Heart right ventricle (tissue), 16 donors: ENCODE results near the gene MOB3C. TPM values are rescaled to one million over a fixed set of nuclear protein-coding genes. Genes with fewer than 3 reads are reported as not detected.

Experiments used
- ATAC-seq, 8 donors: fragments of 200-7000 bp; cut with Tn5 transposase; one replicate each; pipeline ENCODE4 v1.9.1; 2020; ENCODE audit warnings: mild to moderate bottlenecking in 8 of 8, moderate library complexity in 8 of 8, moderate number of reproducible peaks in 1 of 8
- DNase-seq, 2 donors: peaks; one replicate each; pipeline ENCODE4 v3.0.0-alpha.2; 2020
- H3K27ac ChIP-seq, 10 donors: fragments of 200-600 bp; sonication (generic) in 2 of 10; one replicate each; pipeline versions ENCODE4 v1.5.0 to v1.8.0; 2020 to 2022; ENCODE audit warnings: mild to moderate bottlenecking in 3 of 10
- H3K27me3 ChIP-seq, 7 donors: fragments of 200-600 bp; one replicate each; pipeline ENCODE4 v1.8.0; 2021 to 2022; ENCODE audit warnings: mild to moderate bottlenecking in 2 of 7
- H3K36me3 ChIP-seq, 9 donors: fragments of 200-600 bp; sonication (generic) in 1 of 9; one replicate each; pipeline versions ENCODE4 v1.5.0 to v1.8.0; 2020 to 2022; ENCODE audit warnings: mild to moderate bottlenecking in 2 of 9
- H3K4me1 ChIP-seq, 9 donors: fragments of 200-600 bp; sonication (generic) in 1 of 9; one replicate each; pipeline versions ENCODE4 v1.5.0 to v1.8.0; 2020 to 2022; ENCODE audit warnings: mild to moderate bottlenecking in 4 of 9
- H3K4me3 ChIP-seq, 10 donors: fragments of 200-600 bp; sonication (generic) in 2 of 10; one replicate each; pipeline versions ENCODE4 v1.5.0 to v1.8.0; 2020 to 2022; ENCODE audit warnings: mild to moderate bottlenecking in 7 of 10, moderate library complexity in 2 of 10
- H3K9me3 ChIP-seq, 11 donors: fragments of 200-600 bp in 10 of 11; sonication (generic) in 2 of 11; one replicate each; pipeline versions ENCODE4 v1.5.0 to v1.8.0; 2013 to 2022; ENCODE audit warnings: mild to moderate bottlenecking in 2 of 11, control low read depth in 1 of 11, moderate library complexity in 1 of 11
- WGBS, 2 donors: extraction: QIAGEN DNeasy Blood & Tissue Kit; methylation state at CpG; one replicate each; pipeline ENCODE4 v1.1.7; 2013; ENCODE audit warnings: inconsistent platforms in 1 of 2; 5-methylcytosine and 5-hydroxymethylcytosine counted together
- intact Hi-C, 10 donors: fragments of 100-400 bp; cut with DNase I; formaldehyde crosslinking; loops; one replicate each; pipeline versions ENCODE4 v1.11.1 to v1.14.2; 2022
- polyA plus RNA-seq, 2 donors: library from polyadenylated mRNA; stranded (reverse); fragments of 200-250 nt; gene quantifications; one replicate each; pipeline ENCODE4 v1.2.3, GENCODE V29; 2013
- total RNA-seq, 10 donors: library from RNA; stranded (reverse); fragmentation: NEBNext Ultra II Directional in 3 of 10; extraction: Animal tissue kit (Norgen Biotek cat#: 25700) in 3 of 10; gene quantifications; one replicate each; pipeline versions ENCODE4 v1.2.1 to v1.2.4, GENCODE V29; 2021 to 2023
- TF ChIP-seq, protein P1 (sequence below), 9 donors: fragments of 200-600 bp; sonication (generic) in 2 of 9; IDR thresholded peaks; one replicate each; pipeline versions ENCODE4 v1.5.0 to v1.8.0; 2021 to 2022; ENCODE audit warnings: antibody characterized with exemption in 9 of 9, mild to moderate bottlenecking in 5 of 9, moderate library complexity in 1 of 9
- donor health status: Arrhythmogenic right ventricular cardiomyopathy.
- donor health status: ischemic (EF 13 %, LVEDD 7.1; RV severe dilation, severe dysfunction).
- donor health status: healthy with polysubstance abuse.
- donor health status: DM: no; HTN: yes; CAD: no.
- donor health status: DM: no; HTN: no; CAD: no.
- donor health status: ischemic (EF 25% LVEDD 6.9; RV normal size, moderate dysfunction).
- donor health status: ischemic (EF 25% LVEDD 5.7; RV mildly dilated, moderate dysfunction).
- donor health status: healthy.
- donor health status: DM: yes; HTN: yes; CAD: no.
- donor health status: Ischemic cardiomyopathy.
- donor health status: ischemic (EF 35%, LVEDD 5.7; RV mildly dilated, moderate dysfunction).
- donor health status: nonischemic (EF 11% LVEDD 7.7; RV severe dilation, severe dysfunction).
- donor health status: DM: yes; HTN: yes; CAD: no.
- donor health status: PGD.
- donor health status: ischemic (EF 29% LVEDD 5.4; RV normal size, mild dysfunction).
- donor health status: nonischemic (EF 23%, LVEDD 6.1; RV moderate dilation, normal function).

The MOB3C gene
- total and polyA plus RNA-seq, 12 donors: 7.9 to 16.9 (median 10.8) TPM

DNA sequence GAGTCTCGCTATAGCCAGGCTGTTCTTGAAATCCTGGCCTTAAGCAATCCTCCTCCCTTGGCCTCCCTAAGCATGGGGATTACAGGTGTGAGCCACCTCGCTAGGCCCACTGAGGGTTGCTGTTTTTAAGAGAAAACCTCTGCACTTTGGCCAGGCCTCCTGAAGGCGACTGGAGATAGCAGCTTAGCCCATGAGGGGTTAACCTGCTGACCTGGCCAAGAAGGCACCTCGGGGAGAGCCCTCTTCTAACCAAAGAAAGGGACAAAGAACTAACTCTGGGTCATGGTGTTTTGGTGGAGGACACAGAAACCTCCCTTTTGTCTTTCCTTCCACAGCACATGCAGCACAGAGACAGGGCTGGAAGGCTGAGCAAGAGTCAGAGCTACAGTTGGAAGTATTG lies 47.5 kb downstream of the MOB3C start:
- Histone ChIP-seq H3K27me3 (no peaks in the 10 kb centered on the region), H3K9me3 (no peaks in the 10 kb centered on the region), H3K27ac (no peak overlapping the region), H3K4me3 (no peak overlapping the region), H3K4me1 (peaks cover 0 to 20% (median 5%) of the 10 kb centered on the region in 9 donors), H3K36me3 (peaks cover 0 to 100% (median 37%) of the 10 kb centered on the region in 9 donors)
- DNase-seq (no peak), ATAC-seq (no peak)
- WGBS, 2 donors: 82 to 85% methylated on average over 4 of the region's 4 CpGs
- intact Hi-C loops: no loop called here
- TF ChIP-seq, protein P1, sequence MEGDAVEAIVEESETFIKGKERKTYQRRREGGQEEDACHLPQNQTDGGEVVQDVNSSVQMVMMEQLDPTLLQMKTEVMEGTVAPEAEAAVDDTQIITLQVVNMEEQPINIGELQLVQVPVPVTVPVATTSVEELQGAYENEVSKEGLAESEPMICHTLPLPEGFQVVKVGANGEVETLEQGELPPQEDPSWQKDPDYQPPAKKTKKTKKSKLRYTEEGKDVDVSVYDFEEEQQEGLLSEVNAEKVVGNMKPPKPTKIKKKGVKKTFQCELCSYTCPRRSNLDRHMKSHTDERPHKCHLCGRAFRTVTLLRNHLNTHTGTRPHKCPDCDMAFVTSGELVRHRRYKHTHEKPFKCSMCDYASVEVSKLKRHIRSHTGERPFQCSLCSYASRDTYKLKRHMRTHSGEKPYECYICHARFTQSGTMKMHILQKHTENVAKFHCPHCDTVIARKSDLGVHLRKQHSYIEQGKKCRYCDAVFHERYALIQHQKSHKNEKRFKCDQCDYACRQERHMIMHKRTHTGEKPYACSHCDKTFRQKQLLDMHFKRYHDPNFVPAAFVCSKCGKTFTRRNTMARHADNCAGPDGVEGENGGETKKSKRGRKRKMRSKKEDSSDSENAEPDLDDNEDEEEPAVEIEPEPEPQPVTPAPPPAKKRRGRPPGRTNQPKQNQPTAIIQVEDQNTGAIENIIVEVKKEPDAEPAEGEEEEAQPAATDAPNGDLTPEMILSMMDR (IDR thresholded peaks at IDR 0.05): no peak

DNA sequence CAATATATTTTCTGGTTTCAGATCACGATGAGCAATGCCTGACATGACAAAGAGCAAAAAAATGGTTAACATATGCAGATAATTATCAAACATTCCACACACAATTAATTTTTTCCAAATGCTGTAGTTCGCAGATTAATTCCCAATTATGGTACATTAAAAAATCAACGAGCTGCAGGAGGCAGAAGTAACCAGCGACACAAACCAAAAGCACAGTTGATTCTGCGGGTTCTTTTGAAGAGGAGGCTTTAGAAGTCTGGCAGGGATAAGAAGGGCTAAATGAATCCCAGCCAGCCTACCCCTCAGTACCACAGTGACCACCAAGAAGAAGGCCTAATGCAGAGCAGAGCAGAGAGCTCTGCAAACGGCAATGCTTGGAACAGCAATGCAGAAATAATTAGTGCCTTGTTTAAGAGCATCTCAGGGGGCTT lies 48.1 kb downstream of the MOB3C start:
- Histone ChIP-seq H3K4me3 (no peak overlapping the region), H3K9me3 (no peaks in the 10 kb centered on the region), H3K27ac (no peak overlapping the region), H3K4me1 (peaks cover 0 to 15% (median 5%) of the 10 kb centered on the region in 9 donors), H3K27me3 (no peaks in the 10 kb centered on the region), H3K36me3 (peaks cover 0 to 100% (median 37%) of the 10 kb centered on the region in 9 donors)
- intact Hi-C loops: no loop called here
- 92 to 94% methylated on average over 6 of the region's 6 CpGs for WGBS, 2 donors
- no peak for DNase-seq
- TF ChIP-seq, protein P1 (IDR thresholded peaks at IDR 0.05): no peak
- no peak for ATAC-seq

DNA sequence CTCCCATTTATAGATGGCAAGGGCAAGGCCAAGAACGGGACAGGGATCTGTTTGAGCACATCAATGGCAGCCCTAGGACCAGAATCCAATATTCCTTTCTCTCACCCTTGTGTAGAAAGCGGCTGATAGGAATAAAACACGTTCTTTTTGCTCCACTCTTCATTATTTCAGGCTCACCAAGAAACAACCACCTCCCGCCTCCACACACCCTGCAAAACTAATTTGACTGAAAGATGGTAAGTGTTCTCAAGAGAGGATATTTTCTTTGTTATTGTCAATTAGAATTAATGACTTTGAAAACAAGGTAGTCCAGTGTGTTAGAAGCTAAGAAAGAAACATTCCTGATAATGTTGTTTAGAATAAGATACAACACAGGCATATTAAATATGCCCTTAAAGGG lies 53.3 kb downstream of the MOB3C start:
- ATAC-seq (no peak), DNase-seq (no peak)
- H3K27me3 ChIP-seq: no peaks in the 10 kb centered on the region
- H3K4me1 ChIP-seq: peaks cover 0 to 4% (median 0%) of the 10 kb centered on the region in 9 donors
- no peaks in the 10 kb centered on the region for H3K9me3 ChIP-seq
- no peak overlapping the region for H3K4me3 ChIP-seq
- TF ChIP-seq, protein P1 (IDR thresholded peaks at IDR 0.05): no peak
- WGBS, 2 donors: 94 to 96% methylated on average over 4 of the region's 4 CpGs
- H3K36me3 ChIP-seq: peaks cover 0 to 100% (median 48%) of the 10 kb centered on the region in 9 donors
- no peak overlapping the region for H3K27ac ChIP-seq
- intact Hi-C loops: no loop called here

DNA sequence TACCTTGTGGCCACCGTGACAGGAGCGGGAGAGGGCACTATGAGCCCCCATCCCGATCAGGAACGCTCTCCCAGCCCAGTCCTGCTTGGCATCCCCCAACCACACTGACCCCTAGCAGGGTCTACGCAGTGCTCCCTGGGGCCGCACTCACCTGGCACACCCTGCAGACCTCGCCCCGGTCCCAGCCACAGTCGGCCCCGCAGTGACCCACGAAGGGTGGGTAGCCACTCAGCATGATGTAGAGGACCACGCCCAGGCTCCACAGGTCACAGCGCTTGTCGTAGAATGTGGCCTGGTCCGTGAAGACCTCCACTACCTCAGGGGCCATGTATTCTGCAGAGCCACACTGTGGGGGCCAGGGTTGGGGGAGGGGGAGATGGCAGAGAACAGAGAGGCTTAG lies 54.1 kb downstream of the MOB3C start:
- no peak overlapping the region for H3K4me3 ChIP-seq
- WGBS, 2 donors: 96% methylated on average over 15 of the region's 15 CpGs

More for the DNA sequence above, 54.1 kb downstream of the MOB3C start:
- TF ChIP-seq, protein P1 (IDR thresholded peaks at IDR 0.05): no peak
- Histone ChIP-seq H3K36me3 (peaks cover 0 to 100% (median 40%) of the 10 kb centered on the region in 9 donors), H3K27me3 (no peaks in the 10 kb centered on the region), H3K4me1 (peaks cover 0 to 7% (median 0%) of the 10 kb centered on the region in 9 donors), H3K9me3 (no peaks in the 10 kb centered on the region), H3K27ac (no peak overlapping the region)
- intact Hi-C loops: no loop called here
- DNase-seq: no peak
- ATAC-seq: peak in 1 of 8 donors; percentile 63
